IPS DF 4.7 (cell line): ENCODE data around the gene SKAP1.
"Not testable (repeated sequence)": the region's sequence is repeated elsewhere in the genome, so short reads cannot be mapped to it uniquely, and the experiment has no call there.

Source experiments
- DNase-seq: peaks from one replicate; pipeline ENCODE4 v3.0.0-alpha.2; 2013; ENCODE audit warnings: low spot score; ENCODE audit errors: extremely low read depth

Gene SKAP1

DNA sequence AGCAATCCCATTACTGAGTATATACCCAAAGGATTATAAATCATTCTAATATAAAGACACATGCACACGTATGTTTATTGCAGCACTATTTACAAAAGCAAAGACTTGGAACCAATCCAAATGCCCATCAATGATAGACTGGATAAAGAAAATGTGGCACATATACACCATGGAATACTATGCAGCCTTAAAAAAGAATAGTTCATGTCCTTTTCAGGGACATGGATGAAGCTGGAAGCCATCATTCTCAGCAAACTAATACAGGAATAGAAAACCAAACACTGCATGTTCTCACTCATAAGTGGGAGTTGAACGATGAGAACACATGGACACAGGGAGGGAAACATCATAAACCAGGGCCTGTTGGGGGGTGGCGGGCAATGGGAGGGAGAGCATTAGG is 19.3 kb upstream of the SKAP1 start:
- not testable (repeated sequence) for DNase-seq

DNA sequence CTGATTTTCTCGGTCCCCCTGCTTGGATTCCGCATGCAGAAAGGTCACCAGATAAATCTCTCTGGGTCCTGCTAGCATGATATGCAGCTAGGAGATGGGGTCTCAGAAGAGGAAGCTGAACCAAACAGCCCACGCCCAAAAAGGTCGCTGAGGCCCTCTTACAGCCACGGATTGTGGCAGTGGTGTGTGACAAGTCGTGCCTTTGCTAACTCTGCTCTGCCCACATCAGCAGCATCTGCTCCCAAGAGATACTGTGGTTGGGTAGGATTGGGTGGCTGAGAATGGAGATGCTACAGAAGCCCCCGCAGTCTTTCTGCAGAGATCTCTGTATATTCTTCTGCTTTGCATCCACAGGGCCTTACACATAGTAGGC is 15.2 kb upstream of the SKAP1 start:
- DNase-seq = no peak

DNA sequence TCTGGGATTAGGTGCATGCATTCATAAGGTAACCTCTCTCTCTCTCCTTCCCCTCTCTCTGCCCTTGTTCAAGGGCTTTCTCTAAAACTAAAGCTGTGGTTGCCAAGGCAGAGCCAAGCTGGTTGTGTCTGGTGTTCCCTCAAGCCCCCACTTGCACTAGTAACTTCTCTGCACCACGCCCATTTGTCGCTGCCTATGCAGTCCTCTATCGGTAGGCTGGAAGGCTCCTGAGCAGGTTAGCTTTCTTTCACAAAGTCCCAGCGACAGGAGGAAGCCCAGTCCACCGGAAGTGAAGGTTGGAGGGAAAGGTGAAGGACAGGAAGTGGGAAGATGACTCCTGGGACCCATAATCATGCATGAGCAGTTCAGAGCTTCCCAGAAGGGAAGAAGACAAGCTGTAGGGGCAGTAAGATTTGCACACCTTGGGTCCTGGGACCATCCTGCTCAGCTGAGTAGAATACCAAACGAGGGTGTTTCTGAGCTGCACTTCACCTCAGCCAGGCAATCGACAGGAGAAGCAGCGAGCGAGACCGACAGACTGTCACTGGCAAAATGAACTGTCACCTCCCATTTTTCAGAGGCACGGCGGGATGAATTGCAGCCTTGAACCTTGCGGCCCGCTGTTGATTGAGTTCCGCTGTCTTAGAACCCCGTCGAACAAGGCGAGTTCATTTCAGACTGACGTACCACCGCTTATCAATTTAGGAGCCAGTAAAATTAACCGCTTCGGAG is 14.7 kb upstream of the SKAP1 start:
- DNase-seq = no peak

DNA sequence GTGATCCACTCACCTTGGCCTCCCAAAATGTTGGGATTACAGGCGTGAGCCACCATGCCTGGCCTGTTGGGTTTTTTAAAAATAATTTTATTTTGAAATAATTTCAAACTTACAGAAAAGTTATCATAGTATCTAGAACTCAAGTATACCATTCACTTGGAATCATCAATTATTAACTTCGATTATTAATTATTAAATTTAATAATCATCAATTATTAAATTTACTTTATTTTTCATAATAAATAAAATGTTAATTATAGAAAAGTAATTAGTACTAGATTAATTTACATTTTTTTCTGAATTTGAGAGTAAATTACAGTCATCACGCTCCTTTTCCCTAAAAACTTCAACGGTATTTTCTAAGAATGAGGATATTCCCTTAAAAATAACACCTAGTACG is 13.7 kb upstream of the SKAP1 start:
- DNase-seq = no peak

DNA sequence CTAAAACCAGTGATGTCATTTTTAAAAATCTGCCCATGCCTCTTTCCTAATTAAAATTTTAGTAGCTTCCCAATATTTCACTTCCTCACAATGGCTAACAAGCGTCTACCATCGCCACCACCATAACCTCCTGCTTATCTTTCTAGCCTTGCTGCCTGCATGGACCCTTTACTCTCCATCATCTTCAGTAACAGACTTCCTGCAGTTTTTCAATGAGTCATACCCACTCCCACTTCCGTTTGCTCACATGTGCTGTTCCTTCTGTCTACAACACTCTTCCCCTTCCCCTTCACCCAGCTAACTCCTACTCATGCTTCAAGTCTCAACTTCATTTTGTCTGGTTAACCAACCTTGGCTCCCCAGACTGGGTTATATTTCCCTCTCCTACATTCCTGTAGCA is 12.8 kb upstream of the SKAP1 start:
- no peak for DNase-seq

DNA sequence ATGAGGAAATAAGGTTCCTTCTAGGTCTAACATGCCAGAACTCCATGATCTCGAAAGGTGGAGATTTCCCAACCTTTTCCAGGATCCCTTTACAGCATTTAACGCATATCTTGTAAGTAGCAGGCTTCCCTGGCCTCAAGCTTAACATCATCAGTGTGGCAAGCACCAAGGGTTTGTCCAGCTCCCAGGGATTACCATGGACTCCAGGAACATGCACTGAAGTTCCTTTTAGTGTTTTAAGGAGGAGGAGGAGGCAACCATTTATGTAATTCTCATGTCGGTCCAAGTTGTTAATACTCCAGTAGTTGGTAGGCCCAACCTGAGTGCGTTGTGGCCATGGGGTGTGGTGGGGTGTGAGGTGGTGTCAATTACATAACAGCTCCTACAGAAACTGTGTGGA is 11.8 kb upstream of the SKAP1 start:
- DNase-seq = no peak

DNA sequence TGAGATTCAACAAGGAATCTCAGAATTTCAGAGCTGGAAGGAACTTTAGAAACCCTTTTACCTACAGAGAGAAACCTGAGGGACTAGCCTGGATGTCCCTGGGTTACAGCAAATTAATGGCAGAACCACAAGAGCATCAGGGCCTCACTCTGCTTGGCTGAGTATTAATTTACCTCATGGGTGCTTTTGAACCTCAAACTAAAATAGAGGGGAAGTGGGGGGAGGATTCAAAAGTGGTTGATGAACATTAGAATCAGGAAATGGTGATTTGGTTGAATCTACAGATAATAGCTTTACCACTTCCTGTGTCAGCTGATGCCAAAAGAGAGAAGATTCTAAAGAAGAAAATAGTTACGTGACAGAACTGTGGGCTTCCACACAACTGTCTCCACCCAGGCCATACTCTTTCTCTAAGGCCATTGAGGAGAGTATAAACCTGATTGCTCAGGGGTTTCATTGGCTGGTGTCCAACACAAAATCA is 11.3 kb upstream of the SKAP1 start:
- no peak for DNase-seq

DNA sequence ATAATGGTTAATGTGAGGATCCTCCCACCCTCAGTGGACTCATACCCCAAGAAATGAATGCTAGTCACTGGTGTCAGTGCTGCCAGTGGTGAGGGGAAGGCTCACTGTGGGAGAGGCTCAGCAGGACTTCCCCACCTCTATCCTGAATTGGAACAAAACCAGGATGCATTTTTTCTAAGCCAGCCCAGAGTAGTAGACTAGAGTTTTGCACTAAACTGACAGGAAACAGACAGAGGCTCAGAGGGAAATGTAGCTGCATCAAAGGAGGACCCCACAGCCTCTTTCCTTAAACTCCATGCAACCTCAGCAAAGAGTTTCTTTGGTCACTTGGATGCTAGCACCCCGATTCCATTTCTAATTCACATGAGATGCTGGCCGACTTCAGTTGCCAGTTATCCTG is 10.7 kb upstream of the SKAP1 start:
- no peak for DNase-seq

DNA sequence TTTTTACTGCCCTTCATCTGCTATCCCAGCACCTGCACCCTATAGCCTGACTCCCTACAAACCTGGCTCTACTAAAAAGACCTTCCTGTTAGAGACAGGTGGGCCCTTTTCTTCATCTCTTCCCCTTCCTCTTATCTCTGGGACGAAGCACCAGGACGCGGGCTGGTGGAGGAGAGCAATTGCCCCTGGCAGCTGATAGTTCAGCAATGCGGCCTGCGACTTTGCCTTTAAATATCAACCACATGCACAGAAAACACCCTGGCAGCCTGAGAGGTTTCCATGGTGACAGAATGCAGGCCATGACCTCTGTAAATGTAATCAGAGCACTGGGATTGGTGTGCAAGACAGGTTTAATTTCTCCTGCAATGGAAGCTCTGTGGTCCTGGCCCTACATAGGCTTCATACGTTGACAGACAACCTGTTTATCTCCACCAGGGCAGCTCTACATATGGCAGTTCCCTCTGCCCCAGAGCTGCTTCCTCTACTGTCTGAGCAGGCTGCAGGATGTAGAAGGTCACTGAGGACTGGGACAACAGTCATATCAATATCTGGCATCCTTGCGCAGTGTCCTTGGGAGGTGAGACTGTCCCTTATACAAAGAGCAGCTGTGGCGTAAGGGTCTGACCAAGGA is 10.0 kb upstream of the SKAP1 start:
- DNase-seq = no peak

DNA sequence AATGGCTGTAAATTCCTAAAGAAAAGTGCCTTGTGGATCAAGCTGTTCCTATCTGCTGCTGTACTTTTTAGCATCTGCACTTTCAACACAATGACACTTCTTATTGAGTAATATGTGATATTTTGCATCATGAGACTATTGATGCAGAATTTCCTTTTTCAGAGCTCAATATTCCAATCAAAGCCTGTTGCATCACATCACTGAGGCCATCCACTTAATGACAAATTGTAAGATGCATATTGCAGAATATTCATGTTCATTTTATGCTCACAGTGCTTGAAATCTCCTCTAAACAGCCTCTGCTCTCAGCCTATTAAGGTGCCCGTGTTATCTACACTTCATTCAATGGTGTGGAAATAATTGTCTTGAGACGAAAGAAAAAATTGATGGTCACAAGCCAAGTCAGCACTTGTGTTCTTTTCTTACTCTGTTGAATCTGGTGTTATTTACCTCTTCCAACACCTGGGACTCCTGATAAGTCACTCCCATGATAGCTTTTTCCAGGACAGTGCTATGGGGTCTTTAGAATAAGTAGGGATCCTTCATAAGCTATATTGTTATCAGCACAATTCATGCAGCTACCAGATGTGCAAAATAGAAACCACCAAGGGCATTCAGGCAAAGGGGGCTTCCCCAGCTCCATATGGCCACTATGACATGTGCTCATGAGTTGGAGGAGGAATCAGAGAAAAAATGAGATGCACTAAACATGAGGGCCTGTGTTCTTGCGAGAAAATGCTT is 9.3 kb upstream of the SKAP1 start:
- DNase-seq = no peak

DNA sequence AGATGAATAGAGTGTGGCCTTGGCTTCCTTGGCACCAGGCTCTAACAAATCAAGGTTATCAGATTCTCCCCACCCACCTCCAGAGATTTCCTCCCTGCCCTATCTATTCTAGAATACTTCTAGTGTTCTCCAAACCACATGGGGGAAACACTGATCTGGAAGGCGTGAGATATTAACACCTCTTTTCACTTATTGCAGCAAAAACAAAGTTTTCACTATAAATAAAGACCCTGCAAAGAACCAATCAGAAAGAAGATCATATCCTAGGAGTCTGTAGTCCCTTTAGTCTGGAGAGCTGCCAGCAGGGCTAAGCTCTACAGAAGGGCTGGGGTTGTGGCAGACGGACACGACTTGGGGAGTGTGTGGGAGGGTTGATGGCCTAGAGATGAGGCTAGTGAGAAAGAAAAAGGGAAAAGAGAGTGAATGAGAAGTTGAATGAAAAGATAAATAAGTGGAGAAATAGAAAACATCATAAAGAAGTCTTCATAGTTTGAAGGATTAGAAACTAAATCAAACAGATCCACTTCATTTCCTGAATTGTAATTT is 8.6 kb upstream of the SKAP1 start:
- DNase-seq = no peak

DNA sequence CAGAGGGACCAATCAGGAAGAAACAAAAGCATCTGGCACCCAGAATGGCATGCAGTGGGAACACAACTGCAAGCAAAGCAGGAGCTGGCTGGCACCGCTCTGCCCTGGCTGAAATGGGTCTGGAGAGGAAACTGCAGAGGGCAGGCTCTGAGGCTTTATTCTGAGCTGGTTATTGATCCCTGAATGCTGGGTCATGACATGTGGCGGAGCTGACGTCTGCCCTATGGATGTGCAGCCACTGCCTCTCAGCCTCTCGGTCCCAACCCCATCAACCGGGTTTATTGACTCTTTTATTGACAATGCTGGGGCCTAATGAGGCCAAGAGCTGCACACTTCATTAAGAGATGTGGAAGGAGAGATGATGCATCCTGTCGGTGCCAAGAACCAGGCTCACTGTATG is 3.9 kb upstream of the SKAP1 start:
- no peak for DNase-seq

DNA sequence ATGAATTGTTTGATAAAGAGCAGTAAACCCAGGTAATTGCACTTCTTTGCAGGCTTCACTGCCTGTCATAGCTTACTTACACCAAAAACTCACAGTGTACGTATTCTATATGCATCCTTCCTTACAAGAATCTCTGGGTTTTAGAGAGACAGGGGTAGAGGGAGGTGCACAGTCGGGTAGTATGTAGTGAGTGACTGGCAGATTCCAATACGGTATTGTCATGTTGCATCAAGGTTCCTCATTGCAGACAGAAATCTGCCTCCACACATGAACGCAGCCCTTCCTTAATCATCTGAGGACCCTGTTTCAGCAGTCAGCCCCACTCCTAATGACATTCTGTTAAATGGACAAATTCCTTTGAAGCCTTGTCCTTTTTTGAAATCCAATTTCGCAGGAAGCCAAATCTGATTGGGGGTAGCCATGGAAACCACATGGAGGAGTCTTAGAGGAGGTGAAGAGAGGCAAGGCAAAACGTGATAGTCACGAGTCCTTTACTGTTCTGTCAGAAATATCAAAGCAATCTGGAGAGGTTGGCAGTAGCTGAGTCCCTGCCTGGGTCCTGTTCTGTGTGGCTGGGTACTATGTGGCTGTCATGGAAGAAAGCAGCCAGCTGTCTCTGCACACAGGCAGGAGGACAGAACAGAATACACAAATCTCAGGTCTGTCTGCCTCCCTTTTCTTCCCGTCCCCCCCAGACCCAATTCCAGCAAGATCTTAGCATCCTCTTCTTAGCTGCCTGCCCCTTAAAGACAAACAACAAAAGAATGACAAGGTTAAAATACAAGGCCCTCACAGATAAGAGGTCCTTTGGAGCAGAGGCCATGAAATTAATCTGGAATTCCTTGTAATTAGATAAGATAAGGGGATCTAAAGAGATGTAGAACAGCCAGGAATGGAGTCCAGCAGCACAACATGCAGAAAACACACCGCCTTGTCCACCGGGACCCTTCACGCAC is 3.1 kb upstream of the SKAP1 start:
- DNase-seq = no peak

DNA sequence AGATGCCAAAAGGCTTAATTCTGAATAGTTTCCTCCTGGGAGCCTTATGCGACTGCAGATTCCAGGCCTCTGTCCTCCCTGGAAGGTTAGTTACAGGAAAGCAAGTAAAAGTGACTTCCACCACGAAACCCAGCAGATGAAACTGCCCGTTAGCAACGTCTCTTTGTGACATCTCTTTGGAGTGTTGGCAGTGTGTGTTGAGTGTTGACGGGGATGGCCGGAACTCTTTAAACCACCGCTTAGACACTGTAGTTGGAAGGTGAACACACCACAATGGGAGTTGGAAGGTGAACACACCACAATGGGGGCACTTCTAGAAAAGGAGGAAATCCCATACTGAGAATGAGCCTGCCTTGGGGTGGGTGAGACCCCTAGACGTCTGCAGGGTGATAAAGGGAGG is 858 bp downstream of the SKAP1 start:
- DNase-seq = no peak

DNA sequence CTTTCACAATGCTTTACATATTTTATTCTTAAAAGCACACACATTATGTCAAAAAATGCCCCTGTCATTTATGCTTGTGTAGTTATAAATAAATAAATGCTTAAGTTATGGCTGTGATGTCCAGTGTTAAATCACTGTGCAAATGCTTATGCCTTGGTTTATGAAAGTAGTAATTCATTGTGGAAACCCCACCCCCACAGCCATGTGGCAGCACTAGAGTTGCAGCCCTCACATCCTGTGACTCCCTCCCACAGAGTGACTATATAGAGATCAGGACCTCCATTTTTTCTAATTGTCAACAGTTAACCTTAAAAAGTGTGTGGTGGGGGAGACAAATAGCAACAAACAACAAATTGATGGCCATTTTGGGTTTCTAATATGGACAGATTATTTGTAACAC is 2.4 kb downstream of the SKAP1 start:
- DNase-seq = no peak

DNA sequence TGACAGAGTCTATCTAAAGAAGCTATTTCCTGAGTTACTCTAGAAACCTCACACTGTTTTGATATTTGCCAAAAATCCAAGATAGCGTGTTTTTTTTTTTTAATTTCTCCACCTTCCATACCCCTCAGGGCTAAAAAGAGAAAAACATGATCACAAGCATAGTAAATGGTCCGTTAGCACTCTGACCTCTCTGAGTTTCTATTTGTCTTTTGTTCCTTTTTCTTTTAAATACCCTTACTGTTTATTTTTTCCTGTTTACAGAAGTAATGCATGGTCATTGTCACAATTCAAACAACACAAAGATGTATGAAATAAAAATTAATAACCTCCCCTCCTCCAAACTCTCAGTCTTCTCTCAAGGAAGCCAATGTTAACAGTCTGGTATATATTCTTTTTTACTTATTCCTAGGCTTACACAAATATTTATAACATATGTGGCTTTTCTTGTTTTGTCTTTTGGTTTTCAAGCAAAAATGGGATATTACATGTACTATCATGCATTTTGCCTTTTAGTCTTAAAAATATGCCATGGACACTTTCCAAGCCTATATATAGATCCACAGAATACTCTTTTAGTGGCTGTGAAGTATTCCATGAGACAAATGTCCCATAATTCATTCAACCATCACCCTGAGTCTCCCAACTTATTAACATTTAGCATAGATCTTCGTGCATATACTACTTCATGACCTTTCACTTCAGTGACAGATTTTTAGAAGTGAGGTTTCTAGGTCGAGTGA is 3.1 kb downstream of the SKAP1 start:
- no peak for DNase-seq

DNA sequence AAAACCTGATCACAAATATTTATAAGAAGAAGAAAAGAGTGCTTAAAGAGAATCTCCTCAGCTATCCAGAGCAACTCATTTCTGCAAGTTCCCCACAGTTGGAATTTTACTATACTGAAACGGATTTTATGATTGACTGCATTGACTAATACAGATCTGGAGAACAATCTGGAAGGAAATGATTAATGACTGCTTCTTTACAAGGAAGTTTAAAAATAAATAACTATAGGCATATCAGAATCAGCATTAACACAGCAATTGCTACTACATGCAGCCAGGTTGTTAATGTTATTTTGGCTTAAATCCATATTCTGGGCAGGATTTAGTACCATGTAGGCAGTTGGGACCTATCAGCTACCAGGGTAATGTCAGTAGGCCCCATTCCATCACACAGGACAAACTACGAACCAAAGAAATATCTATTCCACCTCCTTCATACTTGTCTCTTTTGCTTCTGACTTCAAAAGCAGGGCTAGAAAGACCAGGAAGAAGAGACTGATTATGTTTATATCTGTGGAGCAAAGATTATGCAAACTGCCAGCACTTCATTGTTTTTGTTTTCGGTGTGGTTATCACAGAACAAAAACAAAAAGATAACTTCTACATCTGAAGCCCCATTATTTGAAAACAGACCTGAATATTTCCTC is 3.9 kb downstream of the SKAP1 start:
- no peak for DNase-seq

DNA sequence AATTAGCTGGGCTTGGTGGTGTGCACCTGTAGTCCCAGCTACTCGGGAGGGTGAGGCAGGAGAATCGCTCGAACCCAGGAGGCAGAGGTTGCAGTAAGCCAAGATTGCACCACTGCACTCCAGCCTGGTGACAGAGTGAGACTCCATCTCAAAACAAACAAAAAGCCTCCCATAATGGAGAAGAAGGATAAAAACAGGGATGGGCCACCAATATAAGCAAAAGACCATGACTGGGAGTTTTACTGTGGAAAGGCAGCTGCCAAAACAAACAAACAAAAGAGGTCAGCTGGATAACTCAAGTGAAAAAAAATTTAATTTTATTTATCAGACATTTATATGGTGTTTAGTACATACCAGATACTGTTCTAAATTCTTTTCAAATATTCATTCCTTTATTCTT is 8.0 kb downstream of the SKAP1 start:
- not testable (repeated sequence) for DNase-seq

DNA sequence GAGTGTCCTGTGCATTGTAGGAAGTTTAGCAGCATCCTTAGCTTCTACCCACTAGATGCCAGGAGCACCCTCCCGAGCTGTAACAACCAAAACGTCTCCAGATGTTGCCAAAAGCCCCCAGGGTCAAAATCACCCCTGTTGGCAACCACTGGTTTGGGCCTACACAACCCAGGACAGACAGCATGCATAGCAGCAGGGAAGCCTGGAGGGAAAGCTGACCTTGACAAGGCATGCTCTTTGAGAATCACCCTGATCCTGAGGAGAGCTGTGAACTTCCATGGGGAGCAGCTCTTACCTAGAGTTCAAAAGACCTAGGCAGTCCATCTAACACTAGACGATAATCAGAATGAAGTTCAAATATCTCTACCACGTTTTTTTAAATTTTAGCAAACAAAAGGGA is 9.2 kb downstream of the SKAP1 start:
- no peak for DNase-seq

DNA sequence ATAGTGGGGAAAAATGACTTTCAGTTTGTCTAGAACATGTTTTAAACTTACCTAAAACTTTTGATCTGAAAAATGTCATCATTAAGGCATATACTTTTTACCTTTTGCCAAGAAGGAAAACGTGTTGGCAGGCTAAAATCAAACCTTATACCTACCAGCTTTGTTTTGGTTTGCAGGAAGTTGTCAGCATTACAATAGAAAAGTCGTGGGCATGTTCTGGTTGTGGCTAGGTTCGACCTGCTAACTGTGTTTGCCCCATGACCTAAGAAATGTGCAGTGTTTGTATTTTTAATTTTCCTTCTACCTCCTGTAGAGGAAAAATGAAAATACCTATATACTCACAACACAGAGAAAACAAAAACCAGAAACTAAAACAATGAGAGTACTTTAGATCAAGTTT is 13.0 kb downstream of the SKAP1 start:
- DNase-seq = no peak
